Measurements from ENCODE around the gene TCF20. TPM values are rescaled to one million over a fixed set of nuclear protein-coding genes. Genes with fewer than 3 reads are reported as not detected.

TCF20 gene
- total and polyA plus RNA-seq, 12 donors = 5.6 to 43.9 (median 24.3) TPM

- Histone ChIP-seq H3K9me3 (replicated peaks in 1 of 3) (no peaks in the 10 kb centered on the region), H3K4me3 (no peak overlapping the region), H3K27me3 (no peaks in the 10 kb centered on the region), H3K27ac (no peak overlapping the region), H3K36me3 (replicated peaks in 1 of 2) (no peaks in the 10 kb centered on the region), H3K4me1 (replicated peaks in 1 of 2) (peaks cover 0 to 17% of the 10 kb centered on the region in 2 donors)
- intact Hi-C loops (cut with DNase I) = loop anchor here in 1 of 2 donors (10.0 kb wide), 1 partner anchor 128 kb away; no protein-coding TSS in a partner anchor
- DNase-seq = peak in 5 of 7 donors; percentile 42 to 68 (median 47)
- TF ChIP-seq CTCF (IDR thresholded peaks at IDR 0.05) (peak in 2 of 6 experiments; percentile 12 to 16), POLR2A (IDR thresholded peaks at IDR 0.05) (no peak)
- WGBS, 4 donors = 27 to 31% (median 28%) methylated on average over 6 to 19 of the region's 19 CpGs
These were observed 26.0 kb upstream of the TCF20 start for GRCh38 chr22:42296381-42296853.

DNA sequence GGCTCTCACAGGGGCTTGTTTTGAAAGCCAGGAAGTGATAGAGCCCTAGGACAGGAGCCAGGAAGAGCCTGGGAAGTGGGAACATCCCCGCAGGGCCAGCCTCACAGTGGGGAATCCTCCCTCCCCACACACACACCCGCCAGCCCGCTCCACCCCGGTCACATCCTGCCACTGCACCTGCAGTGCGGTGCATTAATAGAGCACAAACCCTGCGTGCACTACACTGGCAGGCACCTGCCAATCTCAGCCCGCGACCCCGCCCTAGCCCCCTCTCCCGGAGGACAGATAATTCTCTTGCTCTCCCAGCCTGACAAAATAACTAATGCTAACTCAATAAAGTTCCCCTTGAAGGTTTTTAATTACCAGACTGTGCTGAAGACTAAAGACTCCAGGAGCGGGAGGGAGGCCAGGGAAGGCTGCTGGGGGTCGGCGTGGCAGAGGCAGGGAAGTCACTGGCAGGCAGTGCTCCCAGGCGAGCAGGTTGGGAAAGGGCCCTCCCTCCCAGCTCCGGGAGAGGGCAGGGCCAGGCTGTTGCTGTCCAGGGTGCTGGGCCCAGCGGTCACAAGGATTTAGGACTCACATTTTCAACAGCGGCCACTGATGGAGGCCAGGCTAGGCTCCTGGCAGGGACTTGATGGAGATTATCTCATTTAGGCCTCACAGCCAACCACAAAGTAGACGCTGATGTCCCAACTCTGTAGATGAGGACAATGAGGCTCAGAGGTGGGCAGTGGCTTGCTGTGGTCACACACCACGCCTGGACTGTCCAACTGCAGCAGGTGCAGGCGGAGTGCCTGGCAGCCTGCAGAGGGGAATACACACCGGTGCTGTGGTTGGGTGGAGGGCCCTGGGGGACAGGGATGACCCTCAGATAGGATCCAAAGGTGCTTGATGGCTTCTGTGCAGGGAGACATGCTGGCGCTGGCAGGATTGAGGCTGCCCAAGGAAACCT, 23.9 kb upstream of the TCF20 start:
- WGBS, 4 donors = 57 to 62% (median 58%) methylated on average over 14 to 22 of the region's 22 CpGs
- DNase-seq = peak in 6 of 7 donors; percentile 45 to 66 (median 58)
- no peak overlapping the region for H3K4me3 ChIP-seq
- intact Hi-C loops (cut with DNase I) = loop anchor here in 1 of 2 donors (10.0 kb wide), 1 partner anchor 130 kb away; no protein-coding TSS in a partner anchor
- H3K36me3 ChIP-seq (replicated peaks in 1 of 2) = no peaks in the 10 kb centered on the region
- H3K9me3 ChIP-seq (replicated peaks in 1 of 3) = no peaks in the 10 kb centered on the region
- H3K4me1 ChIP-seq (replicated peaks in 1 of 2) = peaks cover 0 to 9% of the 10 kb centered on the region in 2 donors
- no peak for TF ChIP-seq CTCF (IDR thresholded peaks at IDR 0.05)
- TF ChIP-seq POLR2A (IDR thresholded peaks at IDR 0.05) = no peak
- no peaks in the 10 kb centered on the region for H3K27me3 ChIP-seq
- no peak overlapping the region for H3K27ac ChIP-seq

DNA sequence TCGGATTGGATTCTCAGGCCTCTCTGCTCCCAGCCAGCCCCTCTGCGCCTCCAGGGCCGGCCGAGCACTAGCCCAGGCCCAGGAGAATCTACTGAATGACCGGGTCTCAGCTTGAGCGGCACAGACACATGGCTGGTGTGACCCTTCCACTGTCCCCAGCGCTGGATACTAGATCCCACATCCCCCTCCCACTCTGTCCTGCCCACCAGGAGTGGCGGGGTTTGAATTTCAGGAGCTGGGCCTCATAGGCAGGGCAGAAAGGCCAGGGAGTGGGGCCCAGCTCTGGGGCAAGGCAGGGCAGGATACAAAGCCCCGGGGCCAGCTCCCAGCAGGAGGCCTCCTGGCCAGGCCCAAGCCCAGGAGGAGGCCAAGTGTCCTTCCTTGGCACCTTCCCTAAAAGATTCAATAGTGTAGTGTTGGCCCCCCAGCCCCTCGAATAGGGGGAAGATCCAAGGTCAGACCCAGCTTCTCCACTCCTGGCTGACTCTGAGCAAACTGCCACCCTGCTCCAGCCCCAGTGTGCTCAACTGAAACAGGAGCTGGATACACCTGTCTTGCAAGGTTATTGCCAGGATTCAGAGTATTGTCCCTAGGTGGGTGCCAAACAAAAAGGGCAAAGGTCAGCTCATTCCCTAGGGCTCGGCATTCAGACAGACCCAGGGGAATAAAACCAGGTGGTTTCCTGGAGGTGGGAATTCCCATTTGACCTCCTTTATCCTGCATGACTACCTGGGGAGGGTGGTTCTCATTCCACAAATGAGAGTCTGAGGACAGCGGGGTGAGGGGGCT, 22.5 kb upstream of the TCF20 start:
- no peaks in the 10 kb centered on the region for H3K27me3 ChIP-seq
- H3K36me3 ChIP-seq (replicated peaks in 1 of 2) = no peaks in the 10 kb centered on the region
- intact Hi-C loops (cut with DNase I) = loop anchor here in 1 of 2 donors (10.0 kb wide), 1 partner anchor 132 kb away; no protein-coding TSS in a partner anchor
- DNase-seq = no peak
- peaks cover 0 to 9% of the 10 kb centered on the region in 2 donors for H3K4me1 ChIP-seq (replicated peaks in 1 of 2)
- TF ChIP-seq CTCF (IDR thresholded peaks at IDR 0.05) = no peak
- TF ChIP-seq POLR2A (IDR thresholded peaks at IDR 0.05) = no peak
- H3K27ac ChIP-seq = no peak overlapping the region
- H3K9me3 ChIP-seq (replicated peaks in 1 of 3) = no peaks in the 10 kb centered on the region
- no peak overlapping the region for H3K4me3 ChIP-seq
- 62 to 87% (median 86%) methylated on average over 4 to 12 of the region's 12 CpGs for WGBS, 4 donors

DNA sequence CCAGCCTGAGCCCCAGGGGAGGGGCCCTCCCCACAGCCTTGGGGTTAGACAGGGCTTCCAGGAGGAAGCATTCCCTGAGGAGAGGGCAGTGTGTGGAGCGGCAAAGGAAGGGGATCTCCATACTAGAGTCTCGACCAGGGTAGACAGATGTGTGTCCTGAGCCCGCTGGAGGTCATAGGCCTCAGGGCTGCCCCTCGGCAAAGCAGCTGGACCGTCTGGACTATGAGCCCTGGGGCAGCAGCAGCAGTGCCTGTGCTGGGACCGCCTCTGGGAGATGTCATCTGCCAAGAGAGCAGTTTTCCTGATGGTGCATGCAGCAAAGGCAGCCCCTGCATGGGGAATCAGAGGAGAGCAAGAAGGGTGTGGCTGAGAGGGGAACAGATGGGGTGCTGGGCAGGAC, 20.8 kb upstream of the TCF20 start:
- Histone ChIP-seq H3K27ac (no peak overlapping the region), H3K4me1 (replicated peaks in 1 of 2) (peaks cover 0 to 5% of the 10 kb centered on the region in 2 donors), H3K36me3 (replicated peaks in 1 of 2) (no peaks in the 10 kb centered on the region), H3K9me3 (replicated peaks in 1 of 3) (no peaks in the 10 kb centered on the region), H3K4me3 (no peak overlapping the region), H3K27me3 (no peaks in the 10 kb centered on the region)
- no peak for TF ChIP-seq POLR2A (IDR thresholded peaks at IDR 0.05)
- no peak for TF ChIP-seq CTCF (IDR thresholded peaks at IDR 0.05)
- WGBS, 4 donors = 87 to 100% (median 93%) methylated on average over 4 to 6 of the region's 6 CpGs
- no peak for DNase-seq
- intact Hi-C loops (cut with DNase I) = loop anchor here in 1 of 2 donors (10.0 kb wide), 1 partner anchor 134 kb away; no protein-coding TSS in a partner anchor
